ENCODE data around the gene PDIA3.

- no peak for TF ChIP-seq CTCF (IDR thresholded peaks at IDR 0.05)
- TF ChIP-seq POLR2A (IDR thresholded peaks at IDR 0.05): no peak
- TF ChIP-seq POLR2AphosphoS5 (IDR thresholded peaks at IDR 0.05): no peak
- TF ChIP-seq EP300 (IDR thresholded peaks at IDR 0.05; ENCODE audit: low read depth): no peak
These were observed 62.9 kb downstream of the PDIA3 start for GRCh38 chr15:43808960-43809678.

Measured in transverse colon (tissue), 4 donors.